Stimulated activated CD4-positive, alpha-beta T cell treated with anti-CD3 and anti-CD28 coated beads, Interleukin-4, amount 100 ng/mL, for 4 hours (primary cell): ENCODE measurements around the gene BAAT.
"Not testable (repeated sequence)": the region's sequence is repeated elsewhere in the genome, so short reads cannot be mapped to it uniquely, and the experiment has no call there.

Source experiments
- DNase-seq, 2 experiments: peaks; one replicate each; pipeline ENCODE4 v3.0.0-alpha.2; 2020

The BAAT gene

GRCh38 chr9:101384873-101385536 is at the start of gene BAAT:
BAAT (minus strand) TSS chr9:101385006; CDS start chr9:101371404, 13,602 bp downstream.
- not testable (repeated sequence) for DNase-seq

DNA sequence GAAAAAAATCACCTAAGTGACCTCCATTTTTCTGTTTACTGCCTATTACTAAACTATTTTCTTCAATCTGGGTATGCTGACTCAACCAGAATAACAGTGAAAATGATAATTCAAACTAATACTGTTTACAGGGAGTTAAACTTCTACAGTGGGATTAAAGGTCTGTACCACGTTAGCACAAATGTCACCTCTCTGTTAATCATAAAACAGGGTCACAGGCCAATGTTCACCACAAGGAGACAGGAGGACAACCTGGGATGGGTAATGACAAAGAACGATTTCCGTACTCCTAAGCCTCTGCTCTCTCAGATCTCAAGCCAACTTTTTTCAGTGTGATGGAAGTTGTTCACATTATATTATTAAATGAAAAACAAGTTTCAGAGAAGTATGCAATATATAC is 48.4 kb upstream of the BAAT start:
- no peak for DNase-seq

DNA sequence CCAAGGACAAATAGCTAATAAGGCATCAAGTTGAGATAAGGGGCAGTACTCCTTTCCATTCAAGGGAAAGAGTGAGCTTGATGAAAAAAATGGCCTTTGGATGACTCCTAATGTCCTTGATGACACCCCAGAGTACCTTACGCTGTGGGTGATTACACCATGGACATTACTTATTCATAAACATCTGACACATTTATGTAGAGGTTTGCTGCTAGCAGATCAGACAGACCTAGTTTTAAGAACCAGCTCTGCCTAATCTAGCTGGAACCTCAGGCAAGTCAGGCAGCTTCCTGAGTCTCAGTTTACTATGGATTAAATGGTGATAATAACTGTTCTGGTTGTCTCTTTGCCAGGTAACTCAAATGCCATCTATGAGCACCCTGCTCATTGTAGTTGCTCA is 47.9 kb upstream of the BAAT start:
- DNase-seq = no peak

- no peak for DNase-seq
Measured at GRCh38 chr9:101432171-101432570, 47.4 kb upstream of the BAAT start.

DNA sequence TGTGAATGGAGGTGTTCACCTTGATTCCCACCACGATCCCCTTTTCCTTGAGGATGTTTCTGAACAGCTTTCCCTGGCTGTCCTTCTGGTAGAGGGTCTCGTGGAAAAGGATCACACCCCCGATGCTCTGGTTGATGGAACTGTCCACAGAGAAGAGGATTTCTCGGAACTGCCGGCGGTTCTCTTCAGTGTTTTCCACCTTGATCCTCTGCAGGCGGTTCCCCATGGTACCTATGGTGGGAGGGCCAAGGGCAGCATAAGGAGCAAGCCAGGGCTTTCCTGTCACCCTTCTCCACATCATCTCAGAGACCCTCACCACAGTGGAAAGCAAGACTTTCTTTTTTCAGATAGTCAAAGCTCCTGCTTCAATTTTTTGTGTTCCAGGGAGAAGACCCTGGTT is 44.9 kb upstream of the BAAT start:
- no peak for DNase-seq

DNA sequence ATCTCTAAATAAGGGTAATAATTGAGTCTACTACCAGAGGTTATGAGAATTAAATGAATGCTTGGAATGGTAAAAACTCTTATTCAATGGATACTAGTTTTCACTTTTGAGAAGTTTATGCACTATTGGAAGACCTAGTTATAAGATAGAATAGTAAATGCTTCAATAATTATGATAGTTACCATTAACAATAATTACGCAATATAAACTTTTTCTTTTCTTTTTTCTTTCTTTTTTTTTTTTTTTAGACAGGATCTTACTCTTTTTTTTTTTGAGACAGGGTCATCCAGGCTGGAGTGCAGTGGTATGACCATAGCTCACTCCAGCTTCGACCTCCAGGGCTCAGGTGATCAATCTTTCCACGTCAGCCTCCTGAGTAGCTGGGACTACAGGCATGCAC is 44.1 kb upstream of the BAAT start:
- no peak for DNase-seq

GRCh38 chr9:101427957-101428655 is 43.3 kb upstream of the BAAT start:
- DNase-seq = no peak

- DNase-seq = no peak
Measured at GRCh38 chr9:101427358-101427757, 42.6 kb upstream of the BAAT start.

GRCh38 chr9:101421653-101422065 is 36.9 kb upstream of the BAAT start:
- DNase-seq = no peak

GRCh38 chr9:101419863-101420262 is 35.1 kb upstream of the BAAT start:
- DNase-seq = no peak

- DNase-seq = no peak
Measured at GRCh38 chr9:101418518-101419430, 34.0 kb upstream of the BAAT start.

DNA sequence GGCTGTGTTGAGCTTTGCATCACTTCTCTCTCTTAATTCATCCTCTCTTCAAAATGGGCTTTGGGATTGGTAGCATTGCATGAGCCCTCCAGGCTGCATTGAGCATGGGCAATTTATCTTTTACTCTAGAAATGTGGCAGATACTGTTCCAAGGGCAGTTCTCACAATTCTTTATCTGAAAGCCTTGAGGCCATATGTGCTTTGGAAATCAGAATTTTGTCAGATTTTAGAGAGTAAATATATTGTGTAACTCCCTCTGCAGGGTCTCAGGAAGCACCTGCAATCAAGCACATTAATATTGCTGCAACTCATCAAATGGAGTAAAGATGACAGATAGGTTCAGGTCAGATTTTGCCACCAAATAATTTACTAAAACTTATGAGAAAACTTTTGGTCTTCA is 33.2 kb upstream of the BAAT start:
- DNase-seq = no peak

- DNase-seq = no peak
Measured at GRCh38 chr9:101417389-101417788, 32.6 kb upstream of the BAAT start.

GRCh38 chr9:101415578-101415977 is 30.8 kb upstream of the BAAT start:
- DNase-seq = no peak

DNA sequence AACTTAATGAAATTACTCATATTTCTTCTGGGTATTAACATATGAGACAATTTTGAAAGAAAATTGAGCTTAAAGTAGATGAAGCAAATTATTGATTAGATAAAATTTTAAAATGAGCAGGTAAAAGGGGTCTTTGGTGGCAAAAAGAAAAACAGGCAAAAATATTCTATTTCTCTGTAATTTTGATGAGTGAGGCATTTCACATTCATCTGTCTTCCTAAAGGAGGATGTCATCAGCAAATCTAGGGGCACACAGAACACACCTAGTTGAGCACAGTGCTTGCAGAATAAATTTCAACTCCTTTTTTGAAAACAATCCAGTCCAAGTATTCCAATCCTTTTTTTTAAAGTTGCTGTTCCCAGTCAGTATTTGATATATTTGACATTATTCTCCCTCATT is 30.0 kb upstream of the BAAT start:
- DNase-seq = no peak

DNA sequence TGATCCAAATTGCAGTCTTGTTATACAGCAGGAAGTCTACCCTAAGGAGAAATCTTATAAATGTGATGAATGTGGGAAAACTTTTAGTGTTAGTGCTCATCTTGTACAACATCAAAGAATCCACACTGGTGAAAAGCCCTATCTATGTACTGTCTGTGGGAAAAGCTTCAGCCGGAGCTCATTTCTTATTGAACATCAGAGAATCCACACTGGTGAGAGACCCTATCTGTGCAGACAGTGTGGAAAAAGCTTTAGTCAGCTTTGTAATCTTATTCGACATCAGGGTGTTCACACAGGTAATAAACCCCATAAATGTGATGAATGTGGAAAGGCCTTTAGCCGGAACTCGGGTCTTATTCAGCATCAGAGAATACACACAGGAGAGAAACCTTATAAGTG is 24.3 kb upstream of the BAAT start:
- DNase-seq = no peak

GRCh38 chr9:101408374-101409078 is 23.7 kb upstream of the BAAT start:
- no peak for DNase-seq

DNA sequence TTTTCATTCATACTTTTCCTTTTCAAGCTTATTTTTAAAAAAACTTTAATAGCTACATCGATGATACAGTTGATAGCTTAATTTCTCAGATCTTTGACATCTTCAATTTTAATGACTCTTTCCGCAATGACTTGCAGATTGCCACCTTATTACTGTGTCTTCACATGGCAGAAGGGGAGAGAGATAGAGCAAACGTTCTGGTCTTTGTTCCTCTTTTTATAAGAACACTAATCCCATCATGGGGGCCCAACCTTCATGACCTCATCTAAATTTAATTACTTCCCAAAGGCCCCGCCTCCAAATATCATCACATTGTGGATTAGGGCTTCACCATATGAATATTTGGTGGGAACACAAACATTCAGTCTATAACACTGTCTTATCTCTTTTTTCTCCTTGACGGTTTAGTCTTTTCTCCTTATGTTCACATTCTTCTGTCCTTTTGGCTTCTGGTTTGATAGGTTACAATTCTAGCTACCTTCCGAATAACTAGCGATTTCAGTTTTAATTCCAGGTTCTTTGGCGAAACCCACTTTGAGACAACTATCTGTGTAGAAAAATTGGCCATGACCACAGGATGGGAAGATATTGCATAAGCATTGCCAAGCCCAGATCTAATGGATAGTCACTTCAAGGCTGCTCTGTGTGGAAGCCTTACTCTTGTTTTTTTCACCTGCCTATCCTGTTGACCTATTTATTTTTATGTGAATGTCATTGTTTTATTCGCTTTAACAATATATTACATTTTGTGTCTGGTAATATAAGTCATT is 18.9 kb upstream of the BAAT start:
- no peak for DNase-seq

DNA sequence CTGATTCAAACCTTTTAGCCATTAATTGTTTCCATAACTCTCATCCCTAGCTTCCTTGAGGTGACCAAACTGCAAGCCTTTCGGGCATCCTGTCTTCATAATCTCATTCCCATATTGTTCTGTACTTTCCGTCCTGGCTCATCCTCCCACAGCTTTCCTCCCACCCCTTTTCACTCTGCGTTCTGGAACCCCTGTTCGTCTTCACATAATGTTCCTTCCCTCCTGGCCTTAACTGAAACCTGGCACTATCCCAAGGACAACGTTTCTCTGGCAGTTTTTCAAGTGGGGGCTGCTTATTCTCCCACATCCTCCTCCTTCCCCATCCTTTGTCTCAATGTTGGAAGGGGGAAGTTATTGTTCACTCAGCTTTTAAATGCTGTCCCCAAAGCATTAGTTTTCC is 15.3 kb upstream of the BAAT start:
- no peak for DNase-seq

DNA sequence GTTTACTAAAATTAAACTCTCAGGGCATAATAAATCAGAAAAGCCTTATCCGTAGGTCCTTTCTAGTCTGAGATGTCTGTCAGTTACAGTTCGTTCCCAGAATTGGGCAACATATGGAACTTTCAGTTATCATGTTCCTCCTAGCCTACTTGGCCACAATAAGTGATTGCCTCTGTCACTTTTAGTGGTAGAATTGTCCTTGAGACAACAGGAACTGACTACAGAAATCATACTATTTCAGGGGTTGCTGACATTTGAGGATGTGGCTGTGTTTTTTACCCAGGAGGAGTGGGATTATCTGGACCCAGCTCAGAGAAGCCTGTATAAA is 14.8 kb upstream of the BAAT start:
- DNase-seq = no peak

DNA sequence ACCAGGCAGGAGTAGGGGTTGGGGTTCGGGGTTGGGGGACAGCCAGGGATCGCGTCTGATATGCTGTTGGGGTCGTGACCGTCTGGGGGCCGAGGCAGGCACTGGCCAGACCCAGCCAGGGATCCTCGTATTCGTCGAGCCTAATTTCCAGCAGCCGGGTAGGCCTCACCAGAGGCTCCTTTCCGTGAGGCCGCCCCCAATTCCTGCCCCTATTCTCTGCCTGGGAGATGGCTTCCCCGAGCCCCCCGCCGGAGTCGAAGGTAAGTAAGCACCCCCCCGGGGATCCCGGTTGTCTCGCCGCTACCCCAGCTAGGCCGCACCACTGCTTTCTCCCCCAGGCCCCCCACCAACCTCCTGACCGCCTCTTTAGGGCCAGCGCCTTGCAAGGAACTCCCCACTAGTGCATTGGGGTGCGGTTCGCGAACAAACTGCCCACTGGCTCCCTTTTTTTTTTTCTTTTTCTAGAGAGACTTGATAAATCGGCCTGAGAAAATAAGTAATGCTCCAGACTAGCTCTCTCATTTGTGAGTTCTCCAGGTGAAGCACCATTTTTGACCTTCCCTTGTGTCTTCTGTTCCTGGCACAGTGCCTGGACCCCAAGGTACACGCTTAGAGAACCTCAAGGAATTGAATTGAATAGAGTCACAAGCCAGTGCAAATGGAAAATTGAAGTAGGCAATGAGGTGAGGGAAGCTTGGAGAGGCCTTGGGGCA is 14.3 kb upstream of the BAAT start:
- no peak for DNase-seq
